Thyroid gland (tissue), 4 donors: ENCODE measurements around the gene NT5E.

Experiments
- POLR2A ChIP-seq, 2 donors: fragments of 450-650 bp; IDR thresholded peaks; one replicate each; pipeline ENCODE4 v1.6.1; 2017; ENCODE audit warnings: antibody characterized with exemption in 2 of 2, mild to moderate bottlenecking in 2 of 2, moderate library complexity in 1 of 2
- TF ChIP-seq, protein P1 (sequence below), 6 experiments: fragments of 200-600 bp in 3 of 6; fragments of 450-650 bp in 3 of 6; sonication (generic) in 3 of 6; IDR thresholded peaks; one replicate each; pipeline ENCODE4 v1.5.1; 2016 to 2019; ENCODE audit warnings: antibody characterized with exemption in 6 of 6, mild to moderate bottlenecking in 2 of 6, inconsistent platforms in 1 of 6, moderate library complexity in 1 of 6

GRCh38 chr6:85468326-85468725 is 18.4 kb downstream of the NT5E start:
- TF ChIP-seq, protein P1, sequence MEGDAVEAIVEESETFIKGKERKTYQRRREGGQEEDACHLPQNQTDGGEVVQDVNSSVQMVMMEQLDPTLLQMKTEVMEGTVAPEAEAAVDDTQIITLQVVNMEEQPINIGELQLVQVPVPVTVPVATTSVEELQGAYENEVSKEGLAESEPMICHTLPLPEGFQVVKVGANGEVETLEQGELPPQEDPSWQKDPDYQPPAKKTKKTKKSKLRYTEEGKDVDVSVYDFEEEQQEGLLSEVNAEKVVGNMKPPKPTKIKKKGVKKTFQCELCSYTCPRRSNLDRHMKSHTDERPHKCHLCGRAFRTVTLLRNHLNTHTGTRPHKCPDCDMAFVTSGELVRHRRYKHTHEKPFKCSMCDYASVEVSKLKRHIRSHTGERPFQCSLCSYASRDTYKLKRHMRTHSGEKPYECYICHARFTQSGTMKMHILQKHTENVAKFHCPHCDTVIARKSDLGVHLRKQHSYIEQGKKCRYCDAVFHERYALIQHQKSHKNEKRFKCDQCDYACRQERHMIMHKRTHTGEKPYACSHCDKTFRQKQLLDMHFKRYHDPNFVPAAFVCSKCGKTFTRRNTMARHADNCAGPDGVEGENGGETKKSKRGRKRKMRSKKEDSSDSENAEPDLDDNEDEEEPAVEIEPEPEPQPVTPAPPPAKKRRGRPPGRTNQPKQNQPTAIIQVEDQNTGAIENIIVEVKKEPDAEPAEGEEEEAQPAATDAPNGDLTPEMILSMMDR (IDR thresholded peaks at IDR 0.05): no peak
- no peak for TF ChIP-seq POLR2A (IDR thresholded peaks at IDR 0.05)
